B cell (primary cell): ENCODE results near the gene ANGPT4. TPM values are rescaled to one million over a fixed set of nuclear protein-coding genes. Genes with fewer than 3 reads are reported as not detected.

ENCODE experiments used
- ATAC-seq: fragments of 200-7000 bp; cut with Tn5 transposase; one replicate; pipeline ENCODE4 v1.10.0; 2021; ENCODE audit warnings: low read depth, mild to moderate bottlenecking, moderate number of reproducible peaks, moderate library complexity
- CTCF ChIA-PET: fragments of 350-600 bp; sonication (Branson Sonifier 250); formaldehyde crosslinking; loops from one replicate; lab custom pipeline; 2021; ENCODE audit warnings: antibody characterized with exemption, inconsistent platforms; lab: Charles Lee
- POLR2A ChIA-PET: fragments of 350-600 bp; sonication (Branson Sonifier 250); formaldehyde crosslinking; loops from one replicate; lab custom pipeline; 2021; ENCODE audit warnings: antibody characterized with exemption; lab: Charles Lee
- DNase-seq: peaks from one replicate; pipeline ENCODE4 v3.0.0; 2013
- H2AFZ ChIP-seq: 2 replicates; pipeline ENCODE4 v1.6.1; 2012; ENCODE audit warnings: mild to moderate bottlenecking, low read depth, low read length; ENCODE audit not compliant: insufficient read depth, poor library complexity, severe bottlenecking
- H3K27ac ChIP-seq, 2 donors: 1 replicate in 1 of 2; 2 replicates in 1 of 2; pipeline ENCODE4 v1.5.1; 2012 to 2013; ENCODE audit warnings: low read length in 2 of 2, mild to moderate bottlenecking in 2 of 2, moderate library complexity in 1 of 2
- H3K27me3 ChIP-seq, 4 experiments: fragments of 200-600 bp in 1 of 4; sonication (generic) in 1 of 4; replicated peaks in 1 of 4; 1 replicate in 2 of 4; 2 replicates in 2 of 4; pipeline versions ENCODE4 v1.6.1 to v1.7.0; 2013 to 2016; ENCODE audit warnings: low read length in 3 of 4, mild to moderate bottlenecking in 2 of 4, mixed read lengths in 1 of 4, moderate library complexity in 1 of 4; ENCODE audit not compliant: insufficient read depth in 4 of 4, control insufficient read depth in 3 of 4; ENCODE audit errors: control extremely low read depth in 1 of 4
- H3K36me3 ChIP-seq, 2 experiments: replicated peaks in 1 of 2; 1 replicate in 1 of 2; 2 replicates in 1 of 2; pipeline versions ENCODE4 v1.6.1 to v1.7.1; 2013; ENCODE audit warnings: low read length in 1 of 2; ENCODE audit not compliant: insufficient read depth in 2 of 2, control insufficient read depth in 1 of 2; ENCODE audit errors: control extremely low read depth in 1 of 2, extremely low read depth in 1 of 2
- H3K4me1 ChIP-seq, 2 donors: fragments of 200-600 bp in 1 of 2; sonication (generic) in 1 of 2; 1 replicate in 1 of 2; 2 replicates in 1 of 2; pipeline versions ENCODE4 v1.5.1 to v1.6.1; 2013 to 2017; ENCODE audit warnings: low read length in 2 of 2; ENCODE audit not compliant: control insufficient read depth in 2 of 2, insufficient read depth in 2 of 2
- H3K4me2 ChIP-seq: replicated peaks from 2 replicates; pipeline ENCODE3; 2012; ENCODE audit warnings: mild to moderate bottlenecking, low read depth, low read length; ENCODE audit not compliant: poor library complexity, severe bottlenecking
- H3K4me3 ChIP-seq, 5 experiments: fragments of 200-600 bp in 1 of 5; sonication (generic) in 1 of 5; 1 replicate in 3 of 5; 2 replicates in 2 of 5; pipeline versions ENCODE4 v1.5.1 to v1.7.0; 2011 to 2016; ENCODE audit warnings: low read length in 4 of 5, mild to moderate bottlenecking in 4 of 5, low read depth in 2 of 5, control low read depth in 1 of 5, moderate library complexity in 1 of 5; ENCODE audit not compliant: insufficient read depth in 1 of 5; ENCODE audit errors: control extremely low read depth in 1 of 5, extremely low read depth in 1 of 5
- H3K79me2 ChIP-seq: fragments of 200-600 bp; sonication (generic); one replicate; pipeline ENCODE4 v1.6.0; 2016; ENCODE audit warnings: low read length; ENCODE audit not compliant: control insufficient read depth, insufficient read depth
- H3K9ac ChIP-seq: fragments of 200-600 bp; sonication (generic); 2 replicates; pipeline ENCODE4 v1.6.1; 2017; ENCODE audit warnings: mild to moderate bottlenecking, low read length, moderate library complexity
- H3K9me3 ChIP-seq, 3 donors: one replicate each; pipeline versions ENCODE4 v1.6.1 to v1.7.1; 2013; ENCODE audit warnings: low read length in 2 of 3; ENCODE audit not compliant: control insufficient read depth in 2 of 3, insufficient read depth in 1 of 3; ENCODE audit errors: control extremely low read depth in 1 of 3
- H4K20me1 ChIP-seq: 2 replicates; pipeline ENCODE4 v1.6.0; 2012; ENCODE audit warnings: mild to moderate bottlenecking, low read length; ENCODE audit not compliant: insufficient read depth, control insufficient read depth, poor library complexity, severe bottlenecking
- H3K27ac Mint-ChIP-seq: one replicate; pipeline ENCODE4 v1.8.0; 2021; ENCODE audit warnings: mixed read lengths
- H3K27me3 Mint-ChIP-seq: one replicate; pipeline ENCODE4 v1.8.0; 2021; ENCODE audit warnings: mixed read lengths
- H3K4me1 Mint-ChIP-seq: one replicate; pipeline ENCODE4 v1.8.0; 2021; ENCODE audit warnings: mixed read lengths
- H3K4me3 Mint-ChIP-seq: one replicate; pipeline ENCODE4 v1.8.0; 2021; ENCODE audit warnings: mixed read lengths
- H3K9me3 Mint-ChIP-seq: one replicate; pipeline ENCODE4 v1.8.0; 2022; ENCODE audit warnings: mixed read lengths; ENCODE audit not compliant: insufficient read depth
- CTCF ChIP-seq: fragments of 200-600 bp; IDR thresholded peaks from one replicate; pipeline ENCODE4 v1.8.0; 2022; ENCODE audit warnings: antibody characterized with exemption, mild to moderate bottlenecking
- EZH2 ChIP-seq: IDR thresholded peaks from 2 replicates; pipeline ENCODE4 v1.6.1; 2012; ENCODE audit warnings: borderline replicate concordance, low read depth, mild to moderate bottlenecking, moderate library complexity, low read length; ENCODE audit not compliant: insufficient read depth, poor library complexity, severe bottlenecking
- WGBS: methylation state at CpG from one replicate; pipeline ENCODE4 v1.1.5; 2013; ENCODE audit warnings: missing lambda C conversion rate; ENCODE audit not compliant: insufficient coverage; 5-methylcytosine and 5-hydroxymethylcytosine counted together
- intact Hi-C: fragments of 100-400 bp; cut with micrococcal nuclease; formaldehyde crosslinking; loops from one replicate; pipeline ENCODE4 v1.10.0; 2022
- polyA plus RNA-seq: library from polyadenylated mRNA; depleted of rRNA; stranded (reverse); fragments of >200 nt; gene quantifications from 2 replicates; pipeline ENCODE4 v1.2.3, GENCODE V29; 2012
- total RNA-seq, 2 donors: library from RNA; stranded (reverse); fragments of 120-200 nt in 1 of 2; gene quantifications; 1 replicate in 1 of 2; 2 replicates in 1 of 2; pipeline versions ENCODE4 v1.2.3 to v1.2.4, GENCODE V29; 2013 to 2022

Gene ANGPT4
- total and polyA plus RNA-seq, 2 donors (not counting 1 experiment from before 2014, with no cell fraction given): not detected

GRCh38 chr20:879626-880025, 36.5 kb downstream of the ANGPT4 start:
- no peak overlapping the region for H3K27ac ChIP-seq
- no peaks in the 10 kb centered on the region for H3K79me2 ChIP-seq
- peaks cover 10% of the 10 kb centered on the region for H3K27me3 Mint-ChIP-seq
- H3K9ac ChIP-seq: no peak overlapping the region
- no peaks in the 10 kb centered on the region for H4K20me1 ChIP-seq
- no peaks in the 10 kb centered on the region for H3K4me1 ChIP-seq
- CTCF ChIA-PET: interaction anchor here (1.1 to 1.3 kb wide), 2 partner anchors 57 to 76 kb away, joined by 3 read pairs; no protein-coding TSS in a partner anchor
- no peak overlapping the region for H2AFZ ChIP-seq
- H3K9me3 ChIP-seq: no peaks in the 10 kb centered on the region
- no peaks in the 10 kb centered on the region for H3K9me3 Mint-ChIP-seq
- ATAC-seq: no peak
- no peak overlapping the region for H3K4me3 ChIP-seq
- no peak for DNase-seq
- H3K4me1 Mint-ChIP-seq: no peaks in the 10 kb centered on the region
- 79% methylated on average over 4 of the region's 4 CpGs for WGBS
- POLR2A ChIA-PET: no interaction called here
- H3K4me3 Mint-ChIP-seq: no peak overlapping the region
- no peak overlapping the region for H3K27ac Mint-ChIP-seq
- H3K4me2 ChIP-seq: no peak overlapping the region
- no peak for TF ChIP-seq CTCF
- no peak for TF ChIP-seq EZH2
- intact Hi-C loops: loop anchor here (5.0 kb wide), 1 partner anchor 62 kb away; no protein-coding TSS in a partner anchor
- no peaks in the 10 kb centered on the region for H3K36me3 ChIP-seq
- peaks cover 0 to 7% (median 0%) of the 10 kb centered on the region in 4 experiments for H3K27me3 ChIP-seq

GRCh38 chr20:878511-879307, 37.4 kb downstream of the ANGPT4 start:
- POLR2A ChIA-PET: no interaction called here
- Mint-ChIP-seq H3K9me3 (no peaks in the 10 kb centered on the region), H3K27ac (no peak overlapping the region), H3K4me3 (no peak overlapping the region), H3K4me1 (no peaks in the 10 kb centered on the region), H3K27me3 (peaks cover 3% of the 10 kb centered on the region)
- ATAC-seq (no peak), DNase-seq (no peak)
- Histone ChIP-seq H3K79me2 (no peaks in the 10 kb centered on the region), H3K4me1 (no peaks in the 10 kb centered on the region), H2AFZ (no peak overlapping the region), H3K27ac (no peak overlapping the region), H3K9me3 (no peaks in the 10 kb centered on the region), H3K4me2 (no peak overlapping the region), H3K27me3 (peaks cover 0 to under 1% (median 0%) of the 10 kb centered on the region in 4 experiments), H4K20me1 (no peaks in the 10 kb centered on the region), H3K9ac (no peak overlapping the region), H3K36me3 (no peaks in the 10 kb centered on the region), H3K4me3 (no peak overlapping the region)
- CTCF ChIA-PET: interaction anchor here (1.1 kb wide), 1 partner anchor 56 kb away, joined by 3 read pairs; no protein-coding TSS in a partner anchor
- TF ChIP-seq CTCF: no peak
- no peak for TF ChIP-seq EZH2
- intact Hi-C loops: loop anchor here (5.0 kb wide), 1 partner anchor 61 kb away; no protein-coding TSS in a partner anchor
- WGBS: 25% methylated on average over 1 of the region's 9 CpGs
